Activated CD4-positive, alpha-beta T cell treated with anti-CD3 and anti-CD28 coated beads, Interleukin-2, amount 10 ng/mL, durations not matched to agents 24 days and 14 days (primary cell): ENCODE measurements around the gene ACADVL. TPM values are rescaled to one million over a fixed set of nuclear protein-coding genes. Genes with fewer than 3 reads are reported as not detected.
A peak's percentile ranks its signal among the peaks of the same experiment; 100 is the strongest.

Experiments used
- DNase-seq: peaks from one replicate; pipeline ENCODE4 v3.0.0; 2022
- H3K27ac Mint-ChIP-seq: one replicate; pipeline ENCODE4 v1.8.0; 2022; ENCODE audit warnings: mild to moderate bottlenecking, mixed read lengths
- H3K27me3 Mint-ChIP-seq: one replicate; pipeline ENCODE4 v1.8.0; 2022; ENCODE audit warnings: mixed read lengths
- H3K36me3 Mint-ChIP-seq: one replicate; pipeline ENCODE4 v1.8.0; 2022; ENCODE audit warnings: low read depth, mild to moderate bottlenecking, mixed read lengths
- H3K4me1 Mint-ChIP-seq: one replicate; pipeline ENCODE4 v1.8.0; 2021; ENCODE audit warnings: mixed read lengths
- H3K4me3 Mint-ChIP-seq: one replicate; pipeline ENCODE4 v1.8.0; 2022; ENCODE audit warnings: mild to moderate bottlenecking, moderate library complexity, mixed read lengths
- H3K9me3 Mint-ChIP-seq: one replicate; pipeline ENCODE4 v1.8.0; 2021; ENCODE audit warnings: mixed read lengths
- intact Hi-C: fragments of 100-400 bp; cut with micrococcal nuclease; formaldehyde crosslinking; loops from one replicate; pipeline ENCODE4 v1.15.1; 2023
- total RNA-seq: library from RNA; stranded (reverse); gene quantifications from 2 replicates; pipeline ENCODE4 v1.2.3, GENCODE V29; 2022

The ACADVL gene
- total RNA-seq, 1 donor from 2014 or later = 267 TPM

- Mint-ChIP-seq H3K36me3 (peaks cover 47% of the 10 kb centered on the region), H3K27ac (peak overlapping the region; percentile 48), H3K27me3 (no peaks in the 10 kb centered on the region), H3K4me3 (no peak overlapping the region), H3K4me1 (peaks cover 11% of the 10 kb centered on the region), H3K9me3 (no peaks in the 10 kb centered on the region)
- intact Hi-C loops = no loop called here
- no peak for DNase-seq
Measured at GRCh38 chr17:7226721-7227710, 7.3 kb downstream of the ACADVL start.

GRCh38 chr17:7228920-7229319, 9.2 kb downstream of the ACADVL start:
- Mint-ChIP-seq H3K36me3 (peaks cover 46% of the 10 kb centered on the region), H3K9me3 (no peaks in the 10 kb centered on the region), H3K27me3 (no peaks in the 10 kb centered on the region), H3K4me1 (peaks cover 25% of the 10 kb centered on the region), H3K27ac (no peak overlapping the region), H3K4me3 (no peak overlapping the region)
- DNase-seq = no peak
- intact Hi-C loops = no loop called here

GRCh38 chr17:7229504-7229903, 9.8 kb downstream of the ACADVL start:
- peaks cover 27% of the 10 kb centered on the region for H3K4me1 Mint-ChIP-seq
- H3K27ac Mint-ChIP-seq = no peak overlapping the region
- DNase-seq = no peak
- no peak overlapping the region for H3K4me3 Mint-ChIP-seq
- H3K27me3 Mint-ChIP-seq = peaks cover 2% of the 10 kb centered on the region
- intact Hi-C loops = no loop called here
- no peaks in the 10 kb centered on the region for H3K9me3 Mint-ChIP-seq
- H3K36me3 Mint-ChIP-seq = peaks cover 46% of the 10 kb centered on the region

DNA sequence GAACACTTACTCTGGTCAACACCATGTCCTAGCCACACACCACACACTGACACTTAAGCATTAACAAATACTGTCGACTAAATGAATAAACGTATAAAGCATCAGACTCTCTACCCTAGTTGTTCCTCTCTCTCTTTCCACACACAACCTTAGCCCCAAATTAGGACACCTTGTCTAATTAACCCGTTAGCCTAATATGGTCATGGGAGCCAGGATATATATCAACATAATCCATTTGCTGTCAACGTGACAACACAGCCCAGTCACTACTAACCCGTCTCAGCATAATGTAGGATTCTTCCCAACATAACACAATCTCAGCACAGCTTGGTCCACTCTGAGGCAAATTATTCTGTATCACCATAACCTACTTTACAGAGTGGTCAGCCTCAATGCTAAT, 12.4 kb downstream of the ACADVL start:
- peak overlapping the region; percentile 27 for H3K4me3 Mint-ChIP-seq
- intact Hi-C loops = loop anchor here (10.0 kb wide), 2 partner anchors 613 to 923 kb away; partner anchors contain the start of gene PER1
- H3K4me1 Mint-ChIP-seq = peaks cover 48% of the 10 kb centered on the region
- H3K27me3 Mint-ChIP-seq = peaks cover 2% of the 10 kb centered on the region
- no peaks in the 10 kb centered on the region for H3K9me3 Mint-ChIP-seq
- H3K27ac Mint-ChIP-seq = no peak overlapping the region
- DNase-seq = no peak
- peaks cover 58% of the 10 kb centered on the region for H3K36me3 Mint-ChIP-seq

- intact Hi-C loops = loop anchor here (1.0 to 10.0 kb wide), 4 partner anchors 14 to 921 kb away; partner anchors contain the start of genes ACADVL, DLG4 and PER1
- DNase-seq = no peak
- H3K9me3 Mint-ChIP-seq = no peaks in the 10 kb centered on the region
- peaks cover 52% of the 10 kb centered on the region for H3K36me3 Mint-ChIP-seq
- H3K27ac Mint-ChIP-seq = peak overlapping the region; percentile 94
- peaks cover 2% of the 10 kb centered on the region for H3K27me3 Mint-ChIP-seq
- H3K4me3 Mint-ChIP-seq = peak overlapping the region; percentile 99
- peaks cover 47% of the 10 kb centered on the region for H3K4me1 Mint-ChIP-seq
Measured at GRCh38 chr17:7233701-7234082, 14.0 kb downstream of the ACADVL start.

DNA sequence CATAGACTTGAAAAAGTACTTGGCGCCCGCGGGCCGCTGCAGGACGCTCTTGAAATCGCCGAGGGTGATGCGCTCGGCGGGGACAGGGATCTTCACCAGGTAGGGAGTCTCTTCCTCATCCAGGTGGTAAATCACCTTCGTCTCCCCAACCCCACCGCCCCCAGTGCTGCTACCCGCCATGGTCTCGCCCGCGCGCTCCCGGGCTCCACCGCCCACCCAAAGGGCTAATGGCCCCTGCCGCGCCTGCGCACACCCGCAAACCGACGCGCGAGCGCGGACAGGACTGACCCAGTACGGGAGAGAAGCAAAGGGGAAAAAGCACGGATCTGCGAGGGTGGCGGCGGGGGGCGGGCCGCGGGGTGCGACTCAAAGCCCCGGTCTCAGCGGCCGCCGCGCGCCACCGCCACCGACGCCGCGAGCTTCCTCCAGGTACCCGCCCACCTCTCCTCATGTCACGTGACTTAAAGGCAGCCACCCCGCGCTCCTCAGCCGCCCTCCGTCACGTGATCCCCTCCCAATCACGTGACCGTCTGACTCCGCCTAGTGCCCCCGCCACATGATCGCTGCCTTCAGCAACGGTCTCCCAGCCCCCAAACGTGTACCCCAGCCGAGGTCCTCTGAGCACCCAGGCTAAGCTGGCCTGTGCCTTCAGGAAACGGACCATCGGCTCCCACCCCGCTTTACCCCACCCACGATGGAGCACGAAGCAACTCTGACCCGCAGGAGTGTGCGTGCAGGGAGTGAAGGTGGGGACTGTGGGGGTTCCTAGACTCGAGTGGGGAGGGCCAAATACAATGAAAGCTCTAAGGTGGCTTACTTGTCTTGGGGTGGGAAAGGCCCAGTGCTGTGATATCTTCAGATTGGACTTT, 14.6 kb downstream of the ACADVL start, which contains the start of gene DVL2:
DVL2 (minus strand) TSS at position 435 of the 869 bp plus-strand sequence; CDS start at position 180, 255 bp downstream.
- Mint-ChIP-seq H3K36me3 (peaks cover 51% of the 10 kb centered on the region), H3K9me3 (no peaks in the 10 kb centered on the region), H3K4me1 (peaks cover 47% of the 10 kb centered on the region), H3K4me3 (peak within 1 kb of the TSS; percentile 99), H3K27ac (peak within 1 kb of the TSS; percentile 94), H3K27me3 (peaks cover 2% of the 10 kb centered on the region)
- peak; percentile 98 for DNase-seq
- intact Hi-C loops = loop anchor here (1.0 to 10.0 kb wide), 4 partner anchors 15 to 920 kb away; partner anchors contain the start of genes ACADVL, DLG4 and PER1

DNA sequence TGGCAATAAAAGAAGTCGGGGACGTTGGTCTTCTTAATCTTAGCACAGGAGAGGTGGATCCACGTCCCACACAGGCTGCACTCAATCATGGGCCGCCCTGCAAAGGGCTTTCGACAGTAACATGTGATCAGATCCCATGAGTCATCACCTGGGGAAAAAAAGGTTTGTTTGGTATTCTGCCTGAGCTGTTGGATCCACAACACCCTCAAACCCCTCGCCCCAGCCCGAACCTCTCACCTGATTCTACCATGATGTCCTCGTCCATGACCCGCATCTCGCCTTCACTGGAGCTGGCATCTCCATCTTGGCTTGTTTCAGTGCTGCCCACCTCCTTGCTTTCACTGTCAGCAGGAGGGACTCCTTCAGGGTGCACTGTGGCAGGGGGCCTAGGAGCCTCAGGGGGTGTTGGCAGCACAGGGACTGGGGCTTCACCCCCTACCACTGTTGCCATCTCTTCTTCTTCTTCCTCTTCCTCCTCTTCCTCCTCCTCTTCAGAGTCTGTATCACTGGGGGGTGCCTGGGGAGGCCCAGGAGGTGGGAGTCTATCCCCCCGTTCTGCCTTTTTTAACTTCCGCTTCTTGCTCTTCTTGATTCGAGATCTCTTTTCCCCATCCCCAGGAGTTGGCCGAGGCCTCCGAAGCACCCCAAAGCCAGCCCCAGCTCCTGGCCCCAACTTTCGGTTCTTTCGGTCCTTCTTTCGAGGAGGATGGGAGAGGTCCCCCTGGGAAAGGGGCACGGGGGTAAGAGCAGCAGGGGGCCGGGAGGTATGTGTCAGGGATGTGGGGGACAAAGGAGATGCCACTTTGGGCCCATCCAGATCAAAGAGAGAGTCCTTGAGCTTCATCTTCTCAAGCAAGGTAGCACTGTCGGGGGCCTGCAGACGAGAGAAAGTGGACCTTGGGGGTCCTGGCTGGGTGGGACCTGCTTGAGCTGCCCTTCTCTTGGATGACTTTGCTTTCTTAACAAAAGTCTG, 16.2 kb downstream of the ACADVL start:
- Mint-ChIP-seq H3K36me3 (peaks cover 49% of the 10 kb centered on the region), H3K27me3 (peaks cover 2% of the 10 kb centered on the region), H3K27ac (peak overlapping the region; percentile 94), H3K4me1 (peaks cover 57% of the 10 kb centered on the region), H3K4me3 (peak overlapping the region; percentile 37), H3K9me3 (no peaks in the 10 kb centered on the region)
- intact Hi-C loops = loop anchor here (10.0 kb wide), 2 partner anchors 609 to 919 kb away; partner anchors contain the start of gene PER1
- DNase-seq = peak; percentile 67

DNA sequence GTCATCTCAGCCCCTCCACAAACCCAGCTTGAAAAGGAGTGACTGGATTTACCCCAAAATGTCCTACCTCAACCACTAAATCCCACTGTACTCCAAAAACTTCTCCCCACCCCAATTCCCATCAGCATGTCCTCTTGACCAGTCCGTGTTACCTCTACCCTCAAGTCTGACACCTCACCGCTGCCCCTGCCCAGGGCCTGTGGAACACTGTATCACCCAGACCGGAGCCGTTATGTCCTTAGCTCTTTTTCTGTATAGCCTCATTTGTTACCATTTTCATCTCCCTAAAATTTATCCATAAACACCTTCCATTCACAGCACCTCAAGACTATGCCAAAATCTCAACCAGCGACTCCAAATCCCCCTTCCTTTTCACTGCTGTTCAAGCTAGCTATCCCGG, 17.1 kb downstream of the ACADVL start:
- intact Hi-C loops = loop anchor here (10.0 kb wide), 2 partner anchors 608 to 918 kb away; partner anchors contain the start of gene PER1
- no peak for DNase-seq
- H3K4me3 Mint-ChIP-seq = peak overlapping the region; percentile 99
- peak overlapping the region; percentile 95 for H3K27ac Mint-ChIP-seq
- H3K9me3 Mint-ChIP-seq = no peaks in the 10 kb centered on the region
- peaks cover 65% of the 10 kb centered on the region for H3K4me1 Mint-ChIP-seq
- H3K27me3 Mint-ChIP-seq = peaks cover 2% of the 10 kb centered on the region
- peaks cover 52% of the 10 kb centered on the region for H3K36me3 Mint-ChIP-seq

DNA sequence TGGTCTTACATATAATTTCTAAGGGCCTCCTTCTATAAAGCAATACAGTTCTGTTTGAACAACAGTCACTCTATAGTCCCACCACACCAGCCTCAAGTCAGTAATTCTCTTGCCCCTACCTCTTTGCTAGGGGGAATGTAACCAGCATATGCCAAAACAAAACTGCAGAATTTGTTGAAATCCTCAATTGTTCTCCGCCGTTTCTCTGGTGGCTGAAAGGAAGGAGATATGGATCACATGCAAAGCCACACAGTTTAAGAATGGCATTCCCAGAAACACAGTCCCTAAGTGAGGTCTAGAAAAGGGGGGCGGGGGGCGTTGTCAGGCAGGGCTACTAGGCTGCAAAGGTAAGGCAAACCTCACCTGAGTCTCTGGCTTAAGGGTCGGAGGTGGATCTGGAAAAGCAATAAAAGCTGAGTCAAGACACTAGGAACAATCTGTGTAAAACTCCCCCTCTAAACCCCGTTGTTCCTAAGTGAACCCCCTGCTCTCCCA, 17.6 kb downstream of the ACADVL start:
- H3K4me1 Mint-ChIP-seq = peaks cover 64% of the 10 kb centered on the region
- DNase-seq = no peak
- intact Hi-C loops = loop anchor here (10.0 kb wide), 2 partner anchors 607 to 917 kb away; partner anchors contain the start of gene PER1
- no peaks in the 10 kb centered on the region for H3K9me3 Mint-ChIP-seq
- H3K36me3 Mint-ChIP-seq = peaks cover 49% of the 10 kb centered on the region
- peak overlapping the region; percentile 95 for H3K27ac Mint-ChIP-seq
- peaks cover 2% of the 10 kb centered on the region for H3K27me3 Mint-ChIP-seq
- peak overlapping the region; percentile 99 for H3K4me3 Mint-ChIP-seq

DNA sequence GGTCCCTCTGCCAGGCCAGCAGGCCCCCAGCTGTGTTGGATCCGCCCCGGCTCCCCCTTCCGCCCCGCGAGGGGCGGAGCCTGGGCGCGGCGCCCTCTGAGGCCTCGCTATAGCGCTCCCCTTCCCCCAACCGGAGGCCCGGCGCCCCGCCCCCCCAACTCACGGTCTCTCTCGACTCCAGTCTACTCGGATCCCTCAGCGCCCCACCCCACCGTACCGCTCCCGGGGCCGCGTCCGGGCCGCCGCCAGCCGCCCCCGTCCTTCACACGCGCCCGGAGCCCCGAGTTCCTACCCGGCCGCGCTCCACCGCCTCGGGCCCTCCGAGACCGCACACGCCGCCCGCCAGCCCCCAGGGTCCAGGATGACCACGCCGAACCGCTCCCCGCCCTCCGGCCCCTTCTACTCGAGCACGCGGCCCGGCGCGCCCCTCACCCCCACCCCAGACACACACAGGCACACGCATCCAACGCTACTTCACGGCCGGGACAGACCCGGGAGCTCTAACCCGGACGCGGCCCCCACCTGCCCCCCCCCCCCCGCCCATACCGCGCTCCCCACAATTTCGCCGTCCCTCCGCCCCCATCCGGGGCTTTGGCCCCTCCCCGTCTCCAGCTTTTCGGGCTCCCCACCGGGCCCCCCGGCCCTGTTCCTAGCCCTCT, 18.2 kb downstream of the ACADVL start:
- Mint-ChIP-seq H3K4me3 (peak overlapping the region; percentile 99), H3K4me1 (peaks cover 63% of the 10 kb centered on the region), H3K27me3 (peaks cover 2% of the 10 kb centered on the region), H3K27ac (peak overlapping the region; percentile 95), H3K36me3 (peaks cover 49% of the 10 kb centered on the region), H3K9me3 (no peaks in the 10 kb centered on the region)
- intact Hi-C loops = loop anchor here (10.0 kb wide), 2 partner anchors 607 to 917 kb away; partner anchors contain the start of gene PER1
- peak; percentile 94 for DNase-seq

DNA sequence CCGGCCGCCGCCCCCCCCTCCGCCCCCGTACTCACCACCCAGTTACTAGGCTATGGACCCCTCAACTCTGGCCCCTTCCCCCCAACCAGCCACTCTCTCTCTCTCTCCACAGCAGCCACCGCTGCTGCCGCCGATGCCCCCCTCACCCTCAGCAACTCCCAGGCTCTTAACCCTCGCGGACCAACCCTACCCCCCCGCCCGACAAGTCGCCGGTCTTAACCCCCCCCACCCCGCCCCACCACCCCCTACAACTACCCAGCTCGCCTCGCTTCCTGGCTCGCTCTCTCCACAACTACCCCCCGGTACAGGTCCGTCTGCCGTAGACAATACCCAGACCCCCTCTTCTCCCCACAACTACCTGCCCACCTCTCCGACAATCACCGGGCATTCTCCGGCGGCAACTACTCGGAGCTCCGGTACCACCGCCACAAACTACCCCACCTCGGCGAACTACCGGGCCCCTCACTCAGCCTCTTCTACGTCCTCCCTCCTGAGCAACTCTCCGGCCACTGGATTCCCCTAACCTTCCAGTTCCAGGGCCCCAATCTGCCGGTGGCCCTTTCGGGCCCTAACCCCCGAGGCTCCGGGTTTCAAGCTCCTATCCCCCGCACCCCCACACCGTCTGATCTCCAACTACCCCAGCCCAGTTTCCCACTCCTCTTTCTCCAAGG, 18.8 kb downstream of the ACADVL start:
- Mint-ChIP-seq H3K27ac (peak overlapping the region; percentile 95), H3K36me3 (peaks cover 53% of the 10 kb centered on the region), H3K27me3 (peaks cover 2% of the 10 kb centered on the region), H3K4me3 (peak overlapping the region; percentile 99), H3K9me3 (no peaks in the 10 kb centered on the region), H3K4me1 (peaks cover 62% of the 10 kb centered on the region)
- intact Hi-C loops = loop anchor here (1.0 to 10.0 kb wide), 5 partner anchors 14 to 916 kb away; partner anchors contain the start of genes EIF5A, ELP5 and PER1
- DNase-seq = peak; percentile 76
